ENCODE data around the gene MAEA. TPM values are rescaled to one million over a fixed set of nuclear protein-coding genes. Genes with fewer than 3 reads are reported as not detected.

The MAEA gene
- total and polyA plus RNA-seq, 4 donors = 20.9 to 33.9 (median 29.8) TPM

DNA sequence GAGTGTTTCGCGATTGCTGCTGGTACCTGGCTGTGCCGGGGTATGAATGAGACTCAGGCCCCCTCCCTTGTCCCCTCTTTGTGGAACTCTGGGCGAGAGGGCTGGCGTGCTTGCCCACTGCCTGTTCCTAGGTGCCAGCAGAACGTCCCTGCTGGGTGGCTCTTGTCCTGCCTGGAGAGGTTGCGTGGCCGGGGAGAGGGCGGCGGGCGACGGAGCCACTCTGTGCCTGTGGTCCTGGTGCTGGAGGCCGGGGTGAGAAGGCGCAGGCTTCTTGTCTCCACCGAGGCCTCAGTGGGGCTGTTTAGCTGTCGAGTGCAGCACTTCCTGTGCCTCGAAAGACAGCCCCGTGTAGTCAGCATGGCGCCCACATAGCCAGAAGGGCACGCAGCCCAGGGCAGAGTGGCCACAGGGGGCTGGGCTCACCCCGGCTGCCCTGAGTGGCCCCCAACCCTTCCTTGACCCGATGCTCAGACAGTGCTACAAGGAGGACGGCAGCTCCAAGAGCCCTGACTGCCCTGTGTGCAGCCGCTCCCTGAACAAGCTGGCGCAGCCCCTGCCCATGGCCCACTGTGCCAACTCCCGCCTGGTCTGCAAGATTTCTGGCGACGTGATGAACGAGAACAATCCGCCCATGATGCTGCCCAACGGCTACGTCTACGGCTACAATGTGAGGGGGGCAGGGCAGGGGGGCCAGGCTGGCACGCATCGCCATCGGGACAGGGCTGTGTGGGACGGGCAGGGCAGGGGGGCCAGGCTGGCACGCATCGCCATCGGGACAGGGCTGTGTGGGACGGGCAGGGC lies 48.5 kb downstream of the MAEA start:
- WGBS = 97% methylated on average over 41 of the region's 41 CpGs
- no peak for DNase-seq (ENCODE audit: low spot score)

DNA sequence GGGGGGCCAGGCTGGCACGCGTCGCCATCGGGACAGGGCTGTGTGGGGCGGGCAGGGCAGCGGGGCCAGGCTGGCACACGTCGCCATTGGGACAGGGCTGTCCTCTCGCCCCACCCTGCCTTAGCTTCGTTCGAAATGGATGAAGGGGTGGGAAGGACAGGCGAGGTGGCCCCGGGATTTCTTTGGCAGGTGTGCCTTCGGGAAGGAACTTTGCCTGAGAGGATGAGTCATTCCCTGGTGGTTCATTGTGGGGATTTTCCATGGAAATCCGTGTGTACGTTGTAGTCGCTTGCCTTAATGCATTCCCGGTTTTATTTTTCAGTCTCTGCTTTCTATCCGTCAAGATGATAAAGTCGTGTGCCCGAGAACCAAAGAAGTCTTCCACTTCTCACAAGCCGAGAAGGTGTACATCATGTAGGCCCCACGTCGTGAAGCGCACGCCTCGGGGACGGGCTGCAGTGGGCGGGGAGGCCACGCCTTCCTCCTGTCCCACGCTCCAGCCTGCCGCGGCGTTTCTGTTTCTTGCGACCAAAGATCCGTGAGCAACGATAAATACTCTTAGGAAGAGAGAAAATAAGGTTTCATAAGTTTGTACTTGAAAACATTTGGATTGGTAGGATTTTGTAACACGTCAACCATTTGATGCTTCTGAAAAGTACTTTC lies 49.2 kb downstream of the MAEA start:
- WGBS = 98% methylated on average over 38 of the region's 38 CpGs
- no peak for TF ChIP-seq HNF4A (conservative IDR thresholded peaks at IDR 0.05)
- TF ChIP-seq, protein P1, sequence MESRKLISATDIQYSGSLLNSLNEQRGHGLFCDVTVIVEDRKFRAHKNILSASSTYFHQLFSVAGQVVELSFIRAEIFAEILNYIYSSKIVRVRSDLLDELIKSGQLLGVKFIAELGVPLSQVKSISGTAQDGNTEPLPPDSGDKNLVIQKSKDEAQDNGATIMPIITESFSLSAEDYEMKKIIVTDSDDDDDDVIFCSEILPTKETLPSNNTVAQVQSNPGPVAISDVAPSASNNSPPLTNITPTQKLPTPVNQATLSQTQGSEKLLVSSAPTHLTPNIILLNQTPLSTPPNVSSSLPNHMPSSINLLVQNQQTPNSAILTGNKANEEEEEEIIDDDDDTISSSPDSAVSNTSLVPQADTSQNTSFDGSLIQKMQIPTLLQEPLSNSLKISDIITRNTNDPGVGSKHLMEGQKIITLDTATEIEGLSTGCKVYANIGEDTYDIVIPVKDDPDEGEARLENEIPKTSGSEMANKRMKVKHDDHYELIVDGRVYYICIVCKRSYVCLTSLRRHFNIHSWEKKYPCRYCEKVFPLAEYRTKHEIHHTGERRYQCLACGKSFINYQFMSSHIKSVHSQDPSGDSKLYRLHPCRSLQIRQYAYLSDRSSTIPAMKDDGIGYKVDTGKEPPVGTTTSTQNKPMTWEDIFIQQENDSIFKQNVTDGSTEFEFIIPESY (IDR thresholded peaks at IDR 0.05) = no peak
- TF ChIP-seq, protein P2, sequence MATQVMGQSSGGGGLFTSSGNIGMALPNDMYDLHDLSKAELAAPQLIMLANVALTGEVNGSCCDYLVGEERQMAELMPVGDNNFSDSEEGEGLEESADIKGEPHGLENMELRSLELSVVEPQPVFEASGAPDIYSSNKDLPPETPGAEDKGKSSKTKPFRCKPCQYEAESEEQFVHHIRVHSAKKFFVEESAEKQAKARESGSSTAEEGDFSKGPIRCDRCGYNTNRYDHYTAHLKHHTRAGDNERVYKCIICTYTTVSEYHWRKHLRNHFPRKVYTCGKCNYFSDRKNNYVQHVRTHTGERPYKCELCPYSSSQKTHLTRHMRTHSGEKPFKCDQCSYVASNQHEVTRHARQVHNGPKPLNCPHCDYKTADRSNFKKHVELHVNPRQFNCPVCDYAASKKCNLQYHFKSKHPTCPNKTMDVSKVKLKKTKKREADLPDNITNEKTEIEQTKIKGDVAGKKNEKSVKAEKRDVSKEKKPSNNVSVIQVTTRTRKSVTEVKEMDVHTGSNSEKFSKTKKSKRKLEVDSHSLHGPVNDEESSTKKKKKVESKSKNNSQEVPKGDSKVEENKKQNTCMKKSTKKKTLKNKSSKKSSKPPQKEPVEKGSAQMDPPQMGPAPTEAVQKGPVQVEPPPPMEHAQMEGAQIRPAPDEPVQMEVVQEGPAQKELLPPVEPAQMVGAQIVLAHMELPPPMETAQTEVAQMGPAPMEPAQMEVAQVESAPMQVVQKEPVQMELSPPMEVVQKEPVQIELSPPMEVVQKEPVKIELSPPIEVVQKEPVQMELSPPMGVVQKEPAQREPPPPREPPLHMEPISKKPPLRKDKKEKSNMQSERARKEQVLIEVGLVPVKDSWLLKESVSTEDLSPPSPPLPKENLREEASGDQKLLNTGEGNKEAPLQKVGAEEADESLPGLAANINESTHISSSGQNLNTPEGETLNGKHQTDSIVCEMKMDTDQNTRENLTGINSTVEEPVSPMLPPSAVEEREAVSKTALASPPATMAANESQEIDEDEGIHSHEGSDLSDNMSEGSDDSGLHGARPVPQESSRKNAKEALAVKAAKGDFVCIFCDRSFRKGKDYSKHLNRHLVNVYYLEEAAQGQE (IDR thresholded peaks at IDR 0.05) = no peak
- no peak for TF ChIP-seq GABPA (IDR thresholded peaks at IDR 0.05 in 1 of 2, conservative IDR thresholded peaks at IDR 0.05 in 1 of 2)
- no peak for TF ChIP-seq JUND (IDR thresholded peaks at IDR 0.05)
- no peak for TF ChIP-seq EGR1 (IDR thresholded peaks at IDR 0.05; ENCODE audit: low read depth in 2 of 2)
- no peak for TF ChIP-seq TAF1 (conservative IDR thresholded peaks at IDR 0.05)
- no peak for TF ChIP-seq SP1 (IDR thresholded peaks at IDR 0.05)
- no peak for TF ChIP-seq FOXA2 (IDR thresholded peaks at IDR 0.05)
- no peak for TF ChIP-seq YY1 (IDR thresholded peaks at IDR 0.05)
- TF ChIP-seq, protein P3, sequence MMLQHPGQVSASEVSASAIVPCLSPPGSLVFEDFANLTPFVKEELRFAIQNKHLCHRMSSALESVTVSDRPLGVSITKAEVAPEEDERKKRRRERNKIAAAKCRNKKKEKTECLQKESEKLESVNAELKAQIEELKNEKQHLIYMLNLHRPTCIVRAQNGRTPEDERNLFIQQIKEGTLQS (IDR thresholded peaks at IDR 0.05) = no peak
- TF ChIP-seq, protein P4, sequence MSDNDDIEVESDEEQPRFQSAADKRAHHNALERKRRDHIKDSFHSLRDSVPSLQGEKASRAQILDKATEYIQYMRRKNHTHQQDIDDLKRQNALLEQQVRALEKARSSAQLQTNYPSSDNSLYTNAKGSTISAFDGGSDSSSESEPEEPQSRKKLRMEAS (IDR thresholded peaks at IDR 0.05) = no peak
- no peak for TF ChIP-seq HNF4G (IDR thresholded peaks at IDR 0.05)
- TF ChIP-seq RAD21 (IDR thresholded peaks at IDR 0.05) = no peak
- no peak for TF ChIP-seq RXRA (IDR thresholded peaks at IDR 0.05)
- no peak for TF ChIP-seq NR2F2 (IDR thresholded peaks at IDR 0.05)
- TF ChIP-seq FOXA1 (IDR thresholded peaks at IDR 0.05) = no peak
- TF ChIP-seq, protein P5, sequence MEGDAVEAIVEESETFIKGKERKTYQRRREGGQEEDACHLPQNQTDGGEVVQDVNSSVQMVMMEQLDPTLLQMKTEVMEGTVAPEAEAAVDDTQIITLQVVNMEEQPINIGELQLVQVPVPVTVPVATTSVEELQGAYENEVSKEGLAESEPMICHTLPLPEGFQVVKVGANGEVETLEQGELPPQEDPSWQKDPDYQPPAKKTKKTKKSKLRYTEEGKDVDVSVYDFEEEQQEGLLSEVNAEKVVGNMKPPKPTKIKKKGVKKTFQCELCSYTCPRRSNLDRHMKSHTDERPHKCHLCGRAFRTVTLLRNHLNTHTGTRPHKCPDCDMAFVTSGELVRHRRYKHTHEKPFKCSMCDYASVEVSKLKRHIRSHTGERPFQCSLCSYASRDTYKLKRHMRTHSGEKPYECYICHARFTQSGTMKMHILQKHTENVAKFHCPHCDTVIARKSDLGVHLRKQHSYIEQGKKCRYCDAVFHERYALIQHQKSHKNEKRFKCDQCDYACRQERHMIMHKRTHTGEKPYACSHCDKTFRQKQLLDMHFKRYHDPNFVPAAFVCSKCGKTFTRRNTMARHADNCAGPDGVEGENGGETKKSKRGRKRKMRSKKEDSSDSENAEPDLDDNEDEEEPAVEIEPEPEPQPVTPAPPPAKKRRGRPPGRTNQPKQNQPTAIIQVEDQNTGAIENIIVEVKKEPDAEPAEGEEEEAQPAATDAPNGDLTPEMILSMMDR (IDR thresholded peaks at IDR 0.05; ENCODE audit: low read depth, low read length, missing input control) = no peak
- no peak overlapping the region for H3K27ac ChIP-seq (ENCODE audit: low read depth in 1 of 2, low read length in 2 of 2)
- no peak overlapping the region for H3K9ac ChIP-seq (ENCODE audit: low read depth in 1 of 2, low read length in 2 of 2)
- no peaks in the 10 kb centered on the region for H3K4me1 ChIP-seq (ENCODE audit: control insufficient read depth in 4 of 4, insufficient read depth in 4 of 4, low read length in 3 of 4)
- DNase-seq (ENCODE audit: low spot score) = no peak
- H3K9me3 ChIP-seq (ENCODE audit: control insufficient read depth in 4 of 4, low read length in 3 of 4) = no peaks in the 10 kb centered on the region
- peaks cover 14 to 61% (median 38%) of the 10 kb centered on the region in 4 donors for H3K36me3 ChIP-seq (ENCODE audit: control insufficient read depth in 4 of 4, insufficient read depth in 3 of 4, low read depth in 1 of 4, low read length in 3 of 4)
- H3K4me3 ChIP-seq (ENCODE audit: low read depth in 1 of 3, low read length in 3 of 3) = no peak overlapping the region
- H3K27me3 ChIP-seq (ENCODE audit: control insufficient read depth in 4 of 4, insufficient read depth in 4 of 4, low read length in 3 of 4) = no peaks in the 10 kb centered on the region

More for the DNA sequence above, 48.5 kb downstream of the MAEA start:
- TF ChIP-seq NR2F2 (IDR thresholded peaks at IDR 0.05) (no peak), HNF4A (conservative IDR thresholded peaks at IDR 0.05) (no peak), TAF1 (conservative IDR thresholded peaks at IDR 0.05) (no peak), GABPA (IDR thresholded peaks at IDR 0.05 in 1 of 2, conservative IDR thresholded peaks at IDR 0.05 in 1 of 2) (no peak), YY1 (IDR thresholded peaks at IDR 0.05) (no peak), JUND (IDR thresholded peaks at IDR 0.05) (no peak), SP1 (IDR thresholded peaks at IDR 0.05) (no peak), HNF4G (IDR thresholded peaks at IDR 0.05) (no peak)
- TF ChIP-seq, protein P1 (IDR thresholded peaks at IDR 0.05) = no peak
- H3K4me3 ChIP-seq (ENCODE audit: low read depth in 1 of 3, low read length in 3 of 3) = no peak overlapping the region
- H3K36me3 ChIP-seq (ENCODE audit: control insufficient read depth in 4 of 4, insufficient read depth in 3 of 4, low read depth in 1 of 4, low read length in 3 of 4) = peaks cover 14 to 63% (median 39%) of the 10 kb centered on the region in 4 donors
- no peaks in the 10 kb centered on the region for H3K4me1 ChIP-seq (ENCODE audit: control insufficient read depth in 4 of 4, insufficient read depth in 4 of 4, low read length in 3 of 4)
- H3K27me3 ChIP-seq (ENCODE audit: control insufficient read depth in 4 of 4, insufficient read depth in 4 of 4, low read length in 3 of 4) = no peaks in the 10 kb centered on the region
- H3K9me3 ChIP-seq (ENCODE audit: control insufficient read depth in 4 of 4, low read length in 3 of 4) = no peaks in the 10 kb centered on the region
- no peak overlapping the region for H3K27ac ChIP-seq (ENCODE audit: low read depth in 1 of 2, low read length in 2 of 2)
- no peak overlapping the region for H3K9ac ChIP-seq (ENCODE audit: low read depth in 1 of 2, low read length in 2 of 2)

Data from liver (tissue), 9 donors.